PC-3 (cell line): ENCODE data around the gene KRTAP10-10. TPM values are rescaled to one million over a fixed set of nuclear protein-coding genes. Genes with fewer than 3 reads are reported as not detected.

Source experiments
- ATAC-seq: fragments of 200-7000 bp; cut with Tn5 transposase; 2 replicates; pipeline ENCODE4 v1.9.1; 2020; ENCODE audit warnings: mild to moderate bottlenecking, moderate library complexity
- BruUV-seq: library from RNA; stranded (reverse); fragments of 400-500 nt; replicated peaks from 2 replicates; lab custom pipeline; 2021; lab: Mats Ljungman, UMichigan
- CTCF ChIA-PET: fragments of 300-600 bp; sonication (Branson Sonifier 250); formaldehyde crosslinking; loops from one replicate; lab custom pipeline; 2022; ENCODE audit warnings: antibody characterized with exemption; lab: Charles Lee
- POLR2A ChIA-PET: fragments of 300-600 bp; sonication (Branson Sonifier 250); formaldehyde crosslinking; loops from one replicate; lab custom pipeline; 2022; ENCODE audit warnings: antibody characterized with exemption; ENCODE audit not compliant: unreplicated experiment; lab: Charles Lee
- DNase-seq: peaks from one replicate; pipeline ENCODE4 v3.0.0-alpha.2; 2015
- H2AFZ ChIP-seq: fragments of 300-600 bp; sonication (generic); 2 replicates; pipeline ENCODE4 v1.6.0; 2016; ENCODE audit warnings: antibody characterized with exemption, low read length
- H3F3A ChIP-seq: fragments of 300-600 bp; sonication (generic); one replicate; pipeline ENCODE4 v1.6.0; 2017; ENCODE audit warnings: antibody characterized with exemption, low read length, control low read depth, mild to moderate bottlenecking; ENCODE audit not compliant: unreplicated experiment
- H3K27ac ChIP-seq: fragments of 300-600 bp; sonication (generic); 2 replicates; pipeline ENCODE4 v1.5.1; 2016; ENCODE audit warnings: mild to moderate bottlenecking, low read length
- H3K27me3 ChIP-seq: fragments of 300-600 bp; sonication (generic); 2 replicates; pipeline ENCODE4 v1.6.1; 2016; ENCODE audit warnings: low read length, mixed read lengths
- H3K36me3 ChIP-seq: fragments of 300-600 bp; sonication (generic); 2 replicates; pipeline ENCODE4 v1.6.1; 2016; ENCODE audit warnings: low read depth, mixed run types, low read length, mixed read lengths
- H3K4me1 ChIP-seq: fragments of 300-600 bp; sonication (generic); 2 replicates; pipeline ENCODE4 v1.5.1; 2016; ENCODE audit warnings: low read length; ENCODE audit not compliant: insufficient read depth
- H3K4me2 ChIP-seq: fragments of 300-600 bp; sonication (generic); 2 replicates; pipeline ENCODE4 v1.6.0; 2016; ENCODE audit warnings: low read length
- H3K4me3 ChIP-seq: fragments of 300-600 bp; sonication (generic); 2 replicates; pipeline ENCODE4 v1.5.1; 2016; ENCODE audit warnings: mild to moderate bottlenecking, low read length, mixed read lengths
- H3K79me2 ChIP-seq: fragments of 300-600 bp; sonication (generic); 2 replicates; pipeline ENCODE4 v1.6.1; 2017; ENCODE audit warnings: low read length, mixed read lengths
- H3K9ac ChIP-seq: fragments of 300-600 bp; sonication (generic); 2 replicates; pipeline ENCODE4 v1.6.0; 2016; ENCODE audit warnings: mild to moderate bottlenecking, low read length
- H3K9me2 ChIP-seq: fragments of 300-600 bp; sonication (generic); replicated peaks from 2 replicates; pipeline ENCODE4 v1.6.1; 2016; ENCODE audit warnings: mixed run types, low read length, mixed read lengths
- H3K9me3 ChIP-seq: fragments of 300-600 bp; sonication (generic); 2 replicates; pipeline ENCODE4 v1.6.1; 2016; ENCODE audit warnings: low read length, mixed read lengths
- H4K20me1 ChIP-seq: fragments of 300-600 bp; sonication (generic); 2 replicates; pipeline ENCODE4 v1.6.1; 2016; ENCODE audit warnings: low read length, mixed read lengths
- EZH2 ChIP-seq: fragments of 300-600 bp; sonication (generic); IDR thresholded peaks from one replicate; pipeline ENCODE4 v1.6.1; 2017; ENCODE audit warnings: antibody characterized with exemption, mild to moderate bottlenecking, low read length; ENCODE audit not compliant: unreplicated experiment
- EZH2phosphoT487 ChIP-seq: fragments of 300-600 bp; sonication (generic); IDR thresholded peaks from 2 replicates; pipeline ENCODE4 v1.6.1; 2018; ENCODE audit warnings: mild to moderate bottlenecking, antibody characterized with exemption, low read length, borderline replicate concordance
- intact Hi-C: fragments of 100-400 bp; cut with micrococcal nuclease; formaldehyde crosslinking; loops from 2 replicates; pipeline ENCODE4 v1.9.0; 2023
- total RNA-seq: library from RNA; depleted of rRNA; stranded (reverse); fragments of >200 nt; gene quantifications from 2 replicates; pipeline ENCODE4 v1.2.3, GENCODE V29; 2014
- TF ChIP-seq, protein P1 (sequence below): fragments of 300-600 bp; sonication (generic); conservative IDR thresholded peaks from 2 replicates; pipeline ENCODE4 v1.5.1; 2017; ENCODE audit warnings: antibody characterized with exemption, low read depth, mild to moderate bottlenecking, low read length

KRTAP10-10 gene
- total RNA-seq, 1 experiment from 2014 or later: not detected

DNA sequence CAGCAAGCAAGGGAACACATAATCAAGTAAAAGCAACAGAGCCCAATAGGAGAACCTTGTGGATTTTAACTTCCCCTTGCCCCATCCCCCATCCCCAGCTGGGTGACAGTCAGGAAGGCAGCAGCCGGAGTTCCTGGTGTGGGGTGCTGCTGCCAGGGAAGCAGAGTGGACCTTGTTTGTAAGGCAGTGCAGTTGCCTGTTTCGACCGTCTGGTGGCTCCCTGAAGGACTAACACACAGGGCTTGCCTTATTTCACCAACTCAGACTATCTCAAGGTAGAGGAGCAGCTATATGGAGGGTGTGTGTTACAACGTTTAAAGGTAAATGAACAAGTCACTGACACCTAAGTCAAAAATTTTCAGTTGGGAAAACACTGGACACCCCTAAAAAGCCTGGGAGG lies 18.7 kb upstream of the KRTAP10-10 start:
- no peaks in the 10 kb centered on the region for H3F3A ChIP-seq
- peaks cover 10% of the 10 kb centered on the region for H3K9me3 ChIP-seq
- no peaks in the 10 kb centered on the region for H3K27me3 ChIP-seq
- ATAC-seq (peak; percentile 81), DNase-seq (peak; percentile 22)
- H3K27ac ChIP-seq: no peak overlapping the region
- H3K36me3 ChIP-seq: no peaks in the 10 kb centered on the region
- no peaks in the 10 kb centered on the region for H3K9me2 ChIP-seq
- no peaks in the 10 kb centered on the region for H4K20me1 ChIP-seq
- TF ChIP-seq, protein P1, sequence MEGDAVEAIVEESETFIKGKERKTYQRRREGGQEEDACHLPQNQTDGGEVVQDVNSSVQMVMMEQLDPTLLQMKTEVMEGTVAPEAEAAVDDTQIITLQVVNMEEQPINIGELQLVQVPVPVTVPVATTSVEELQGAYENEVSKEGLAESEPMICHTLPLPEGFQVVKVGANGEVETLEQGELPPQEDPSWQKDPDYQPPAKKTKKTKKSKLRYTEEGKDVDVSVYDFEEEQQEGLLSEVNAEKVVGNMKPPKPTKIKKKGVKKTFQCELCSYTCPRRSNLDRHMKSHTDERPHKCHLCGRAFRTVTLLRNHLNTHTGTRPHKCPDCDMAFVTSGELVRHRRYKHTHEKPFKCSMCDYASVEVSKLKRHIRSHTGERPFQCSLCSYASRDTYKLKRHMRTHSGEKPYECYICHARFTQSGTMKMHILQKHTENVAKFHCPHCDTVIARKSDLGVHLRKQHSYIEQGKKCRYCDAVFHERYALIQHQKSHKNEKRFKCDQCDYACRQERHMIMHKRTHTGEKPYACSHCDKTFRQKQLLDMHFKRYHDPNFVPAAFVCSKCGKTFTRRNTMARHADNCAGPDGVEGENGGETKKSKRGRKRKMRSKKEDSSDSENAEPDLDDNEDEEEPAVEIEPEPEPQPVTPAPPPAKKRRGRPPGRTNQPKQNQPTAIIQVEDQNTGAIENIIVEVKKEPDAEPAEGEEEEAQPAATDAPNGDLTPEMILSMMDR: peak; percentile 47
- TF ChIP-seq EZH2phosphoT487: no peak
- no peak overlapping the region for H3K4me2 ChIP-seq
- CTCF ChIA-PET: interaction anchor here (1.2 kb wide), 1 partner anchor 124 kb away, joined by 5 read pairs; no protein-coding TSS in a partner anchor
- no peak overlapping the region for H3K4me3 ChIP-seq
- POLR2A ChIA-PET: no interaction called here
- intact Hi-C loops: loop anchor here (1.0 kb wide), 1 partner anchor 175 kb away; no protein-coding TSS in a partner anchor
- no peak overlapping the region for H3K9ac ChIP-seq
- no TSS peak for BruUV-seq
- no peaks in the 10 kb centered on the region for H3K79me2 ChIP-seq
- no peaks in the 10 kb centered on the region for H3K4me1 ChIP-seq
- no peak overlapping the region for H2AFZ ChIP-seq

DNA sequence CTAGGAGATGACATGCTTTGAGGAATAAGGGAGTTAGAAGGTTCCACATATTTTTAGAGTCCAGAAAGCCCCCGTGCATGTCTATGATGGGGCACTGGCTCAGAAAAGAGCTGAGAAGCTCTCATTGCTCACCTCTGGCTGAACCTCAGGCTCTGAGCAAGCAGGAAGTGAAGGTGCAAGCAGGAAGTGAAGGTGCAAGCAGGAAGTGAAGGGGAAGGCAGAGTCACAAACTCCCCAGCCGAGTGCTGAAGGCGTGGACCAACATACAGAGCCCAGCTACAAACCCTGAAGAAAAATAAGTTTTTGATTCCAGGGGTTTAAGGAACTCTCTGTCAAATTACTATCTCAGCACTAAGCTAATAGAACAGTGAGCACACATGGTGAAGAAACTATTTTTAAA lies 18.2 kb upstream of the KRTAP10-10 start:
- CTCF ChIA-PET: interaction anchor here (1.2 kb wide), 1 partner anchor 124 kb away, joined by 5 read pairs; no protein-coding TSS in a partner anchor
- Histone ChIP-seq H3K4me3 (no peak overlapping the region), H3K4me1 (no peaks in the 10 kb centered on the region), H4K20me1 (no peaks in the 10 kb centered on the region), H3K9me2 (no peaks in the 10 kb centered on the region), H2AFZ (no peak overlapping the region), H3K9ac (no peak overlapping the region), H3K4me2 (no peak overlapping the region), H3K27ac (no peak overlapping the region), H3F3A (no peaks in the 10 kb centered on the region), H3K27me3 (no peaks in the 10 kb centered on the region), H3K36me3 (no peaks in the 10 kb centered on the region), H3K79me2 (no peaks in the 10 kb centered on the region), H3K9me3 (peaks cover 13% of the 10 kb centered on the region)
- TF ChIP-seq, protein P1: no peak
- TF ChIP-seq EZH2phosphoT487 (no peak), EZH2 (no peak)
- BruUV-seq: no TSS peak
- POLR2A ChIA-PET: no interaction called here
- ATAC-seq (peak; percentile 29; the same call in 1 of the 2 replicates), DNase-seq (peak; percentile 19)
- intact Hi-C loops: loop anchor here (1.0 kb wide), 1 partner anchor 174 kb away; no protein-coding TSS in a partner anchor

- H3K4me3 ChIP-seq: no peak overlapping the region
- H2AFZ ChIP-seq: no peak overlapping the region
- H3K27ac ChIP-seq: no peak overlapping the region
- no peaks in the 10 kb centered on the region for H3K36me3 ChIP-seq
- H3K79me2 ChIP-seq: no peaks in the 10 kb centered on the region
- peaks cover 13% of the 10 kb centered on the region for H3K9me3 ChIP-seq
- H3K9me2 ChIP-seq: no peaks in the 10 kb centered on the region
- no peaks in the 10 kb centered on the region for H3F3A ChIP-seq
- TF ChIP-seq EZH2: no peak
- TF ChIP-seq EZH2phosphoT487: no peak
- BruUV-seq: no TSS peak
- ChIA-PET POLR2A (no interaction called here), CTCF (interaction anchor here (1.2 kb wide), 1 partner anchor 123 kb away, joined by 5 read pairs; no protein-coding TSS in a partner anchor)
- no peaks in the 10 kb centered on the region for H3K27me3 ChIP-seq
- ATAC-seq (no peak), DNase-seq (no peak)
- H4K20me1 ChIP-seq: no peaks in the 10 kb centered on the region
- H3K4me2 ChIP-seq: no peak overlapping the region
- no peaks in the 10 kb centered on the region for H3K4me1 ChIP-seq
- no peak overlapping the region for H3K9ac ChIP-seq
- intact Hi-C loops: no loop called here
Measured at GRCh38 chr21:44619886-44620285, 17.3 kb upstream of the KRTAP10-10 start.
